HL-60/S4 (cell line): ENCODE data around the gene GBX2.

Experiments
- in situ Hi-C: fragments of 300-500 bp; cut with MboI; formaldehyde crosslinking; loops from 2 replicates; pipeline ENCODE4 v1.14.3; 2022; ENCODE audit warnings: low sequenced_read_pairs

Gene GBX2

GRCh38 chr2:236169741-236170589, 1.8 kb upstream of the GBX2 start:
- in situ Hi-C loops: no loop called here

GRCh38 chr2:236169151-236169721, 1.1 kb upstream of the GBX2 start:
- in situ Hi-C loops: no loop called here

- in situ Hi-C loops: no loop called here
These were observed 683 bp downstream of the GBX2 start for GRCh38 chr2:236167297-236168109.

- in situ Hi-C loops: no loop called here
These were observed 1.3 kb downstream of the GBX2 start for GRCh38 chr2:236166796-236167296.

- in situ Hi-C loops: no loop called here
These were observed 2.1 kb downstream of the GBX2 start for GRCh38 chr2:236165842-236166795.

GRCh38 chr2:236164925-236165841, 3.0 kb downstream of the GBX2 start:
- in situ Hi-C loops: no loop called here

- in situ Hi-C loops: no loop called here
These were observed 3.8 kb downstream of the GBX2 start for GRCh38 chr2:236164201-236164924.

- in situ Hi-C loops: no loop called here
These were observed 4.5 kb downstream of the GBX2 start for GRCh38 chr2:236163471-236164200.

GRCh38 chr2:236162882-236163470, 5.2 kb downstream of the GBX2 start:
- in situ Hi-C loops: no loop called here

GRCh38 chr2:236162031-236162845, 5.9 kb downstream of the GBX2 start:
- in situ Hi-C loops: no loop called here

GRCh38 chr2:236161531-236161930, 6.7 kb downstream of the GBX2 start:
- in situ Hi-C loops: no loop called here

- in situ Hi-C loops: no loop called here
These were observed 7.1 kb downstream of the GBX2 start for GRCh38 chr2:236161082-236161462.

GRCh38 chr2:236160366-236161081, 7.7 kb downstream of the GBX2 start:
- in situ Hi-C loops: no loop called here

GRCh38 chr2:236159778-236160170, 8.4 kb downstream of the GBX2 start:
- in situ Hi-C loops: no loop called here

- in situ Hi-C loops: no loop called here
These were observed 9.0 kb downstream of the GBX2 start for GRCh38 chr2:236158969-236159777.
